ENCODE measurements around the gene C1QTNF12.
A peak's percentile ranks its signal among the peaks of the same experiment; 100 is the strongest.

Gene C1QTNF12

GRCh38 chr1:1272341-1273208 lies 26.1 kb upstream of the C1QTNF12 start:
- peaks cover 7% of the 10 kb centered on the region for H3K36me3 ChIP-seq (ENCODE audit: control insufficient read depth, insufficient read depth, low read length)
- peak overlapping the region; percentile 95 for H3K4me3 ChIP-seq (replicated peaks; ENCODE audit: low read depth, low read length)
- no peaks in the 10 kb centered on the region for H3K27me3 ChIP-seq (replicated peaks; ENCODE audit: control insufficient read depth, insufficient read depth, low read length)
- DNase-seq (ENCODE audit: extremely low read depth, insufficient read length): no peak
- TF ChIP-seq, protein P1, sequence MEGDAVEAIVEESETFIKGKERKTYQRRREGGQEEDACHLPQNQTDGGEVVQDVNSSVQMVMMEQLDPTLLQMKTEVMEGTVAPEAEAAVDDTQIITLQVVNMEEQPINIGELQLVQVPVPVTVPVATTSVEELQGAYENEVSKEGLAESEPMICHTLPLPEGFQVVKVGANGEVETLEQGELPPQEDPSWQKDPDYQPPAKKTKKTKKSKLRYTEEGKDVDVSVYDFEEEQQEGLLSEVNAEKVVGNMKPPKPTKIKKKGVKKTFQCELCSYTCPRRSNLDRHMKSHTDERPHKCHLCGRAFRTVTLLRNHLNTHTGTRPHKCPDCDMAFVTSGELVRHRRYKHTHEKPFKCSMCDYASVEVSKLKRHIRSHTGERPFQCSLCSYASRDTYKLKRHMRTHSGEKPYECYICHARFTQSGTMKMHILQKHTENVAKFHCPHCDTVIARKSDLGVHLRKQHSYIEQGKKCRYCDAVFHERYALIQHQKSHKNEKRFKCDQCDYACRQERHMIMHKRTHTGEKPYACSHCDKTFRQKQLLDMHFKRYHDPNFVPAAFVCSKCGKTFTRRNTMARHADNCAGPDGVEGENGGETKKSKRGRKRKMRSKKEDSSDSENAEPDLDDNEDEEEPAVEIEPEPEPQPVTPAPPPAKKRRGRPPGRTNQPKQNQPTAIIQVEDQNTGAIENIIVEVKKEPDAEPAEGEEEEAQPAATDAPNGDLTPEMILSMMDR (IDR thresholded peaks at IDR 0.05; ENCODE audit: insufficient read depth, low read length, poor library complexity, severe bottlenecking): no peak

- H3K4me3 ChIP-seq (replicated peaks; ENCODE audit: low read depth, low read length): no peak overlapping the region
Measured at GRCh38 chr1:1270813-1271212, 24.3 kb upstream of the C1QTNF12 start.

GRCh38 chr1:1268284-1268682 lies 21.8 kb upstream of the C1QTNF12 start:
- H3K4me3 ChIP-seq (replicated peaks; ENCODE audit: low read depth, low read length): no peak overlapping the region
- no peaks in the 10 kb centered on the region for H3K27me3 ChIP-seq (replicated peaks; ENCODE audit: control insufficient read depth, insufficient read depth, low read length)
- TF ChIP-seq, protein P1 (IDR thresholded peaks at IDR 0.05; ENCODE audit: insufficient read depth, low read length, poor library complexity, severe bottlenecking): no peak
- DNase-seq (ENCODE audit: extremely low read depth, insufficient read length): no peak
- peaks cover 20% of the 10 kb centered on the region for H3K36me3 ChIP-seq (ENCODE audit: control insufficient read depth, insufficient read depth, low read length)

More at GRCh38 chr1:1270813-1271212, 24.3 kb upstream of the C1QTNF12 start:
- H3K27me3 ChIP-seq (replicated peaks; ENCODE audit: control insufficient read depth, insufficient read depth, low read length): no peaks in the 10 kb centered on the region
- peaks cover 14% of the 10 kb centered on the region for H3K36me3 ChIP-seq (ENCODE audit: control insufficient read depth, insufficient read depth, low read length)
- DNase-seq (ENCODE audit: extremely low read depth, insufficient read length): no peak
- TF ChIP-seq, protein P1 (IDR thresholded peaks at IDR 0.05; ENCODE audit: insufficient read depth, low read length, poor library complexity, severe bottlenecking): no peak

DNA sequence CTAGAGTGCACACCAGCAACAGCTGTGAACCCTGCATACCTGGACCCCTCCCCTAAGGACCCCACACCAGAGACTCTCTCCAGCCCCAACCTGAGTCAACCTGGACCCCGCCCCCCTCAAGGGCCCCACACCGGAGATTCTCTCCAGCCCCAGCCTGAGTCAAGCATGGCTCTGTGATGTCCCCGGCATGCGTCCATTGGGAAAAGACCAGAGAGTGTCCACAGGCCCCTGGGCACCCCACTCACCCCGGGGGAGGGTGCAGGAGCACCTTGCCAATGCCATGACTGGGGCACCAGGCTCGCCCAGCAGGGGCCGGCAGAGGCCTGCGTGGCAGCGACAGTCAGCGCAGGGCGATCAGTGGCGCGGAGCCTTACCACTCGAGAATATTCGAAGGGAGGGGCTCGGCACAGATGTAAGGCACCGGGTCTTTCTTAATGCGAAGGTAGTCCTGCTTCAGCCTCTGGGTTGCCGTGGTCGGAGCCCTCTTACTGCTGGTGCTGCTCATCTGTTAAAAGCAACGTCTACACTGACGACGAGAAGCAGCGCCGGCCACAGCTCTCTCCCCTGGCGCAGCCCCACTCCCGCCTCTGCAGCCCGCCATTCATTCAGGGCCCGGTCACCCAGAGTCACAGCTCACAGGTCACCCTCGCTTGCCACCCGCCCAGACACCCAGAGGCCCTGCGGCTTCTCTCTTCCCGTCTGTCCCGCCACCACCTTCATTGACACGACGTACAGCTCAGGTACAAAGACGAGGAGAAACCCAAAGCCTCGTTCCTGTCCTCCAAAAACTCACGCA lies 21.2 kb upstream of the C1QTNF12 start:
- DNase-seq (ENCODE audit: extremely low read depth, insufficient read length): no peak
- H3K36me3 ChIP-seq (ENCODE audit: control insufficient read depth, insufficient read depth, low read length): peaks cover 24% of the 10 kb centered on the region
- no peak overlapping the region for H3K4me3 ChIP-seq (replicated peaks; ENCODE audit: low read depth, low read length)
- no peaks in the 10 kb centered on the region for H3K27me3 ChIP-seq (replicated peaks; ENCODE audit: control insufficient read depth, insufficient read depth, low read length)
- TF ChIP-seq, protein P1 (IDR thresholded peaks at IDR 0.05; ENCODE audit: insufficient read depth, low read length, poor library complexity, severe bottlenecking): no peak

DNA sequence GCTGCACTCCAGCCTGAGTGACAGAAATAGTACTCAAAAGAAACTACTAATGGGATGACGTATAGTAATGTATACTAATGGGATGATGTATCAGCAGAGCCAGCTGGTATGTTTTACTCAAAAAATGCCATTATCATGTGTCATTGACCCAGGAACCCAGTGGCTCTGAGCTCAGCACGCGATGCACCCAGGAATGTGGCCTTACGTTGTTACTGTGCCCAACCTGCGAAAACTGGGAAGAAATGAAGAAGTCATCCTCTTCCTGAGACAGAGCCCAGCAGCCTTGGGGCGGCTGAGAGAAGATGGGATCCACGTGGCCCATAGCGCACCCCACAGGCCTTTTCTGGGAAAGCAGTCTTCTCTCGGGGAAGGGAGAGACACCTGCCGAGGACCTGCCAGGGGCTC lies 18.3 kb upstream of the C1QTNF12 start:
- Histone ChIP-seq H3K4me3 (replicated peaks; ENCODE audit: low read depth, low read length) (no peak overlapping the region), H3K27me3 (replicated peaks; ENCODE audit: control insufficient read depth, insufficient read depth, low read length) (no peaks in the 10 kb centered on the region), H3K36me3 (ENCODE audit: control insufficient read depth, insufficient read depth, low read length) (peaks cover 40% of the 10 kb centered on the region)
- no peak for DNase-seq (ENCODE audit: extremely low read depth, insufficient read length)
- TF ChIP-seq, protein P1 (IDR thresholded peaks at IDR 0.05; ENCODE audit: insufficient read depth, low read length, poor library complexity, severe bottlenecking): peak; percentile 8

All from GM06990 (cell line).